ENCODE measurements around the gene MUTYH.

- TF ChIP-seq CTCF (IDR thresholded peaks at IDR 0.05) (no peak), POLR2A (IDR thresholded peaks at IDR 0.05; ENCODE audit: low read depth) (no peak)
Measured at GRCh38 chr1:45354838-45355237, 14.6 kb upstream of the MUTYH start.
